HEK293T (cell line): ENCODE results near the gene MPDU1.

Experiments
- BHLHE40 ChIP-seq: fragments of 450-650 bp; IDR thresholded peaks from 2 replicates; pipeline ENCODE4 v1.6.1; 2016; ENCODE audit warnings: mild to moderate bottlenecking, moderate library complexity, borderline replicate concordance
- CTBP1 ChIP-seq: fragments of 450-650 bp; IDR thresholded peaks from 2 replicates; pipeline ENCODE4 v1.6.1; 2016; ENCODE audit warnings: borderline replicate concordance
- ELF4 ChIP-seq: fragments of 450-650 bp; IDR thresholded peaks from 2 replicates; pipeline ENCODE4 v1.6.1; 2017; ENCODE audit warnings: antibody characterized with exemption
- FOXA1 ChIP-seq: fragments of 450-650 bp; IDR thresholded peaks from 2 replicates; pipeline ENCODE4 v1.6.1; 2016; ENCODE audit warnings: mild to moderate bottlenecking
- FOXK2 ChIP-seq: fragments of 450-650 bp; IDR thresholded peaks from 2 replicates; pipeline ENCODE4 v1.6.1; 2016; ENCODE audit warnings: mild to moderate bottlenecking
- FOXM1 ChIP-seq: fragments of 450-650 bp; IDR thresholded peaks from 2 replicates; pipeline ENCODE4 v1.6.1; 2017; ENCODE audit warnings: mild to moderate bottlenecking, borderline replicate concordance
- L3MBTL2 ChIP-seq: fragments of 450-650 bp; conservative IDR thresholded peaks from 2 replicates; pipeline ENCODE4 v1.6.1; 2016; ENCODE audit warnings: mild to moderate bottlenecking
- LEF1 ChIP-seq: fragments of 450-650 bp; IDR thresholded peaks from 2 replicates; pipeline ENCODE4 v1.6.1; 2017; ENCODE audit warnings: mild to moderate bottlenecking, borderline replicate concordance
- PKNOX1 ChIP-seq: fragments of 450-650 bp; IDR thresholded peaks from 2 replicates; pipeline ENCODE4 v1.6.1; 2016
- SP1 ChIP-seq: fragments of 450-650 bp; IDR thresholded peaks from 2 replicates; pipeline ENCODE4 v1.6.1; 2017
- TARDBP ChIP-seq: fragments of 450-650 bp; IDR thresholded peaks from 2 replicates; pipeline ENCODE4 v1.6.1; 2016

GRCh38 chr17:7587420-7588151 is 3.9 kb downstream of the MPDU1 start:
- no peak for TF ChIP-seq FOXM1
- TF ChIP-seq ELF4: no peak
- TF ChIP-seq PKNOX1: no peak
- TF ChIP-seq FOXK2: no peak
- TF ChIP-seq SP1: no peak
- TF ChIP-seq FOXA1: no peak
- no peak for TF ChIP-seq L3MBTL2
- TF ChIP-seq CTBP1: no peak
- TF ChIP-seq TARDBP: no peak
- no peak for TF ChIP-seq BHLHE40
- no peak for TF ChIP-seq LEF1
